Cardiac fibroblast (primary cell): ENCODE measurements around the gene RNF11.

Experiments used
- DNase-seq, 2 donors: peaks; one replicate each; pipeline versions ENCODE4 v3.0.0 to v3.0.0-alpha.2; 2010; ENCODE audit warnings: low read depth in 2 of 2
- H3K4me3 ChIP-seq, 2 donors: replicated peaks in 1 of 2; 1 replicate in 1 of 2; 2 replicates in 1 of 2; pipeline ENCODE4 v1.5.1; 2011; ENCODE audit warnings: low read depth in 2 of 2, low read length in 2 of 2, mild to moderate bottlenecking in 2 of 2, moderate library complexity in 1 of 2
- CTCF ChIP-seq: IDR thresholded peaks from one replicate; pipeline ENCODE4 v1.5.1; 2011; ENCODE audit warnings: low read depth, mild to moderate bottlenecking, low read length, inconsistent platforms

RNF11 gene

GRCh38 chr1:51236531-51237350, 668 bp downstream of the RNF11 start:
- DNase-seq, result peak; percentile 49 to 56
- peak overlapping the region; percentile 67 to 98 for H3K4me3 ChIP-seq
- no peak for TF ChIP-seq CTCF

GRCh38 chr1:51237351-51238033, 1.4 kb downstream of the RNF11 start:
- peak overlapping the region; percentile 67 to 98 for H3K4me3 ChIP-seq
- TF ChIP-seq CTCF, result no peak
- DNase-seq, result peak in 1 of 2 donors; percentile 76

- peak overlapping the region; percentile 67 to 98 for H3K4me3 ChIP-seq
- no peak for DNase-seq
Observed at GRCh38 chr1:51238034-51238403, 1.9 kb downstream of the RNF11 start.

GRCh38 chr1:51240084-51240483, 4.0 kb downstream of the RNF11 start:
- TF ChIP-seq CTCF, result no peak
- H3K4me3 ChIP-seq, result no peak overlapping the region
- no peak for DNase-seq

More at GRCh38 chr1:51238034-51238403, 1.9 kb downstream of the RNF11 start:
- no peak for TF ChIP-seq CTCF

- no peak for DNase-seq
- no peak overlapping the region for H3K4me3 ChIP-seq
- TF ChIP-seq CTCF, result no peak
Observed at GRCh38 chr1:51241119-51241518, 5.0 kb downstream of the RNF11 start.

- no peak for TF ChIP-seq CTCF
- DNase-seq, result no peak
- H3K4me3 ChIP-seq, result no peak overlapping the region
Observed at GRCh38 chr1:51242546-51242945, 6.5 kb downstream of the RNF11 start.
